Loucy (cell line): Measurements from ENCODE around the gene ERC1.

Experiments
- EZH2phosphoT487 ChIP-seq: fragments of 200-600 bp; IDR thresholded peaks from 2 replicates; pipeline ENCODE4 v1.6.1; 2018; ENCODE audit warnings: antibody characterized with exemption, mild to moderate bottlenecking, moderate library complexity, borderline replicate concordance
- TF ChIP-seq, protein P1 (sequence below): fragments of 200-600 bp; sonication (generic); conservative IDR thresholded peaks from 2 replicates; pipeline ENCODE4 v1.5.1; 2014; ENCODE audit warnings: mild to moderate bottlenecking, antibody characterized with exemption, low read length

DNA sequence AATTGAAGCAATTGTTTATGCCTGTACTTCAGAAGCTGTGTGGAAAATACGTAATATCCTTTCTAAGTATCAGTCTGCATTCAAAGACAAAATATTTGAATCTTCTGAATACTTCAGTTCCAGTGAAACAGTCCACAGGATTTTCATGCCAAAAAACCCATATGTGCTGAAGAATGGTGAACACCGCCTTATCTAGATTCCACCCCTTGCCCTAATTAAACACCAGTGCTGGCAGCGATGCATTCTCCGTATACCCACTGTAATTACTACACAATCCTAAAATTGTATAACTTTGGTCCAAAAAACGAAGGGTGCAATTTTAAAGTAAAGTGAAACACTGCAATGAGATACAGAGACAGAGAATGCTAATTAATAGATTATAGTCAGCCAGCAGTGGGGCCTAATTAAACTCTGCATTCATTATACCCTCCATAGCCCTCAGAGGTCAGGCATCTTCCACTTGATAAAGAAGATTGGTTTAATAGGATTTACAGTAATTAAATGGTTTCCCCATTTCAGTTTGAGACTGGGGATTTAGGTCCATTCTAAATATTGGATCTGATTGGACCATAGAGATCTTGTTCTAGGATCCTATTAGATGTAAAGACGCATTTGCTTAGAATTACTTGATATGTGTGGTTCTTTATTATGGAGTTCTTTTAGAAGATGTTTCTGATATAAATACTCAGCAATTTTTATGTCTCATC is 43.9 kb downstream of the ERC1 start:
- TF ChIP-seq, protein P1, sequence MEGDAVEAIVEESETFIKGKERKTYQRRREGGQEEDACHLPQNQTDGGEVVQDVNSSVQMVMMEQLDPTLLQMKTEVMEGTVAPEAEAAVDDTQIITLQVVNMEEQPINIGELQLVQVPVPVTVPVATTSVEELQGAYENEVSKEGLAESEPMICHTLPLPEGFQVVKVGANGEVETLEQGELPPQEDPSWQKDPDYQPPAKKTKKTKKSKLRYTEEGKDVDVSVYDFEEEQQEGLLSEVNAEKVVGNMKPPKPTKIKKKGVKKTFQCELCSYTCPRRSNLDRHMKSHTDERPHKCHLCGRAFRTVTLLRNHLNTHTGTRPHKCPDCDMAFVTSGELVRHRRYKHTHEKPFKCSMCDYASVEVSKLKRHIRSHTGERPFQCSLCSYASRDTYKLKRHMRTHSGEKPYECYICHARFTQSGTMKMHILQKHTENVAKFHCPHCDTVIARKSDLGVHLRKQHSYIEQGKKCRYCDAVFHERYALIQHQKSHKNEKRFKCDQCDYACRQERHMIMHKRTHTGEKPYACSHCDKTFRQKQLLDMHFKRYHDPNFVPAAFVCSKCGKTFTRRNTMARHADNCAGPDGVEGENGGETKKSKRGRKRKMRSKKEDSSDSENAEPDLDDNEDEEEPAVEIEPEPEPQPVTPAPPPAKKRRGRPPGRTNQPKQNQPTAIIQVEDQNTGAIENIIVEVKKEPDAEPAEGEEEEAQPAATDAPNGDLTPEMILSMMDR = no peak
- TF ChIP-seq EZH2phosphoT487 = no peak
